ENCODE results near the gene USP49. TPM values are rescaled to one million over a fixed set of nuclear protein-coding genes. Genes with fewer than 3 reads are reported as not detected.

USP49 gene
- total and polyA plus RNA-seq, 2 of the 4 experiments (the other 2 are of a cell fraction): 1.4 to 2.1 TPM

DNA sequence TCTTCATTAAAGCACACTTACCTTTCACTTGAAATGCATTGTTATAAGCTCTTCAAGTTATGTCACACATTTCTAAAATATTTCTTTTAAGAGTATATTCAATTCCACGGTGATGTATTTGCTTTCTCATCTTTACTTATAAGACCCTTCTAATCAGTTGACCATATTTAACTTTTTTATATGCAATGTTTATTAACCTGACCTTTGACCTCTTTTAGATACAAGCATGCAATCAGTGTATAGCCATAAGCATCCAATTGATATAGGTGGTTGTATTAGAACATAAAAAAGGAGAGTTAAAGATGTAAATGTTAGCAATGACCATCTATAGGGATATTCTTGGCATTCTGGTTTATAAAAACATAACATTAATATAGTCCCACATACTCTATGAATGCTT, 9.2 kb downstream of the USP49 start:
- POLR2A ChIA-PET (ENCODE audit: unreplicated experiment): no interaction called here
- CTCF ChIA-PET: no interaction called here
- Histone ChIP-seq H3K79me1 (ENCODE audit: low read depth in 1 of 2, low read length in 2 of 2) (peaks cover 0 to 10% of the 10 kb centered on the region in 2 experiments; a peak in 2 of 4 replicates), H2AK9ac (replicated peaks; ENCODE audit: low read depth, low read length, poor library complexity) (no peak overlapping the region), H2BK15ac (ENCODE audit: low read depth, low read length) (no peak overlapping the region), H3K4me1 (ENCODE audit: control insufficient read depth, insufficient read depth, low read length) (peaks cover 2% of the 10 kb centered on the region), H3K9me3 (ENCODE audit: control insufficient read depth, insufficient read depth, low read length) (no peaks in the 10 kb centered on the region), H4K5ac (ENCODE audit: low read depth, low read length) (no peak overlapping the region), H2AK5ac (ENCODE audit: low read depth, low read length) (no peak overlapping the region), H3K14ac (replicated peaks; ENCODE audit: low read depth, low read length) (no peak overlapping the region), H4K8ac (ENCODE audit: low read depth in 2 of 2, low read length in 2 of 2) (no peak overlapping the region), H3K4me2 (ENCODE audit: low read depth, low read length) (no peak overlapping the region), H3K23ac (ENCODE audit: low read depth, low read length) (no peak overlapping the region), H2BK120ac (ENCODE audit: low read depth, low read length) (no peak overlapping the region), H3K18ac (ENCODE audit: low read depth, low read length) (no peak overlapping the region), H3K9me1 (ENCODE audit: insufficient read depth, low read length) (peaks cover 8% of the 10 kb centered on the region; the same call in 1 of the 2 replicates), H3K36me3 (ENCODE audit: control insufficient read depth, insufficient read depth, low read length) (no peaks in the 10 kb centered on the region), H3K9ac (ENCODE audit: low read depth, low read length) (no peak overlapping the region), H3K27ac (ENCODE audit: insufficient read depth, low read length) (no peak overlapping the region), H2BK5ac (ENCODE audit: low read depth, low read length, poor library complexity, severe bottlenecking) (no peak overlapping the region), H2BK20ac (ENCODE audit: low read depth, low read length) (no peak overlapping the region), H3K56ac (ENCODE audit: extremely low read depth, insufficient read depth, low read length) (no peak overlapping the region), H3K4me3 (ENCODE audit: insufficient read depth, low read depth, low read length) (no peak overlapping the region), H2AFZ (replicated peaks; ENCODE audit: low read length, poor library complexity) (no peak overlapping the region), H3K27me3 (ENCODE audit: control insufficient read depth, insufficient read depth, low read length) (no peaks in the 10 kb centered on the region), H3K4ac (ENCODE audit: low read depth, low read length) (no peak overlapping the region), H4K91ac (ENCODE audit: insufficient read depth, low read depth, low read length) (no peak overlapping the region), H4K20me1 (ENCODE audit: insufficient read depth, low read length) (no peaks in the 10 kb centered on the region)
- in situ Hi-C loops (cut with MboI; ENCODE audit: low sequenced_read_pairs) (no loop called here), intact Hi-C loops (cut with micrococcal nuclease) (no loop called here), dilution Hi-C loops (cut with HindIII; ENCODE audit: low sequenced_read_pairs, unreplicated experiment) (no loop called here)
- no CpG with 5 or more reads among the region's 1 CpG for WGBS, 2 experiments (ENCODE audit: extremely low coverage in 2 of 2, insufficient read length in 1 of 2)
- DNase-seq (no peak), ATAC-seq (ENCODE audit: low read depth) (no peak)
- BruUV-seq (replicated peaks): no TSS peak
- no peak for TF ChIP-seq NFE2L2 (IDR thresholded peaks at IDR 0.05; ENCODE audit: low read depth, low read length)
- TF ChIP-seq CEBPB (IDR thresholded peaks at IDR 0.05; ENCODE audit: low read depth, low read length): no peak
- TF ChIP-seq RCOR1 (IDR thresholded peaks at IDR 0.05; ENCODE audit: insufficient replicate concordance, low read length): no peak
- no peak for TF ChIP-seq SMC3 (IDR thresholded peaks at IDR 0.05; ENCODE audit: low read depth, low read length)
- no peak for TF ChIP-seq RFX5 (IDR thresholded peaks at IDR 0.05; ENCODE audit: low read depth, low read length)
- TF ChIP-seq, protein P1, sequence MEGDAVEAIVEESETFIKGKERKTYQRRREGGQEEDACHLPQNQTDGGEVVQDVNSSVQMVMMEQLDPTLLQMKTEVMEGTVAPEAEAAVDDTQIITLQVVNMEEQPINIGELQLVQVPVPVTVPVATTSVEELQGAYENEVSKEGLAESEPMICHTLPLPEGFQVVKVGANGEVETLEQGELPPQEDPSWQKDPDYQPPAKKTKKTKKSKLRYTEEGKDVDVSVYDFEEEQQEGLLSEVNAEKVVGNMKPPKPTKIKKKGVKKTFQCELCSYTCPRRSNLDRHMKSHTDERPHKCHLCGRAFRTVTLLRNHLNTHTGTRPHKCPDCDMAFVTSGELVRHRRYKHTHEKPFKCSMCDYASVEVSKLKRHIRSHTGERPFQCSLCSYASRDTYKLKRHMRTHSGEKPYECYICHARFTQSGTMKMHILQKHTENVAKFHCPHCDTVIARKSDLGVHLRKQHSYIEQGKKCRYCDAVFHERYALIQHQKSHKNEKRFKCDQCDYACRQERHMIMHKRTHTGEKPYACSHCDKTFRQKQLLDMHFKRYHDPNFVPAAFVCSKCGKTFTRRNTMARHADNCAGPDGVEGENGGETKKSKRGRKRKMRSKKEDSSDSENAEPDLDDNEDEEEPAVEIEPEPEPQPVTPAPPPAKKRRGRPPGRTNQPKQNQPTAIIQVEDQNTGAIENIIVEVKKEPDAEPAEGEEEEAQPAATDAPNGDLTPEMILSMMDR (conservative IDR thresholded peaks at IDR 0.05; ENCODE audit: low read depth, low read length): no peak
- no peak for TF ChIP-seq RAD21 (IDR thresholded peaks at IDR 0.05; ENCODE audit: low read length)
- TF ChIP-seq, protein P2, sequence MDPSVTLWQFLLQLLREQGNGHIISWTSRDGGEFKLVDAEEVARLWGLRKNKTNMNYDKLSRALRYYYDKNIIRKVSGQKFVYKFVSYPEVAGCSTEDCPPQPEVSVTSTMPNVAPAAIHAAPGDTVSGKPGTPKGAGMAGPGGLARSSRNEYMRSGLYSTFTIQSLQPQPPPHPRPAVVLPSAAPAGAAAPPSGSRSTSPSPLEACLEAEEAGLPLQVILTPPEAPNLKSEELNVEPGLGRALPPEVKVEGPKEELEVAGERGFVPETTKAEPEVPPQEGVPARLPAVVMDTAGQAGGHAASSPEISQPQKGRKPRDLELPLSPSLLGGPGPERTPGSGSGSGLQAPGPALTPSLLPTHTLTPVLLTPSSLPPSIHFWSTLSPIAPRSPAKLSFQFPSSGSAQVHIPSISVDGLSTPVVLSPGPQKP (IDR thresholded peaks at IDR 0.05; ENCODE audit: borderline replicate concordance, low read depth, low read length): no peak
- no peak for TF ChIP-seq MXI1 (IDR thresholded peaks at IDR 0.05; ENCODE audit: borderline replicate concordance, low read depth, low read length)
- no peak for TF ChIP-seq POLR2A (IDR thresholded peaks at IDR 0.05; ENCODE audit: low read depth, low read length)
- TF ChIP-seq BHLHE40 (IDR thresholded peaks at IDR 0.05; ENCODE audit: low read depth, low read length): no peak
- TF ChIP-seq CHD1 (IDR thresholded peaks at IDR 0.05; ENCODE audit: low read depth, low read length): no peak
- no peak for TF ChIP-seq FOS (IDR thresholded peaks at IDR 0.05; ENCODE audit: low read depth, low read length)
- TF ChIP-seq MAFK (IDR thresholded peaks at IDR 0.05; ENCODE audit: low read depth, low read length): no peak
- TF ChIP-seq MAZ (IDR thresholded peaks at IDR 0.05; ENCODE audit: borderline replicate concordance, low read depth, low read length): no peak
- TF ChIP-seq, protein P3, sequence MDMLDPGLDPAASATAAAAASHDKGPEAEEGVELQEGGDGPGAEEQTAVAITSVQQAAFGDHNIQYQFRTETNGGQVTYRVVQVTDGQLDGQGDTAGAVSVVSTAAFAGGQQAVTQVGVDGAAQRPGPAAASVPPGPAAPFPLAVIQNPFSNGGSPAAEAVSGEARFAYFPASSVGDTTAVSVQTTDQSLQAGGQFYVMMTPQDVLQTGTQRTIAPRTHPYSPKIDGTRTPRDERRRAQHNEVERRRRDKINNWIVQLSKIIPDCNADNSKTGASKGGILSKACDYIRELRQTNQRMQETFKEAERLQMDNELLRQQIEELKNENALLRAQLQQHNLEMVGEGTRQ (IDR thresholded peaks at IDR 0.05; ENCODE audit: low read depth, low read length): no peak

Data from IMR-90 (cell line).